Stimulated activated memory B cell treated with anti-CD40 and anti-IgM and Interleukin-4, amounts not matched to agents 10 μg/mL and 1 μg/mL and 100 μg/mL, for 72 hours (primary cell): ENCODE measurements around the gene RBPMS2.

Source experiments
- ATAC-seq: fragments of 150-1000 bp; cut with Tn5 transposase; 2 replicates; pipeline ENCODE4 v1.10.0; 2021
- H3K27ac Mint-ChIP-seq: one replicate; pipeline ENCODE4 v1.8.0; 2022; ENCODE audit warnings: mild to moderate bottlenecking, mixed read lengths
- H3K27me3 Mint-ChIP-seq: one replicate; pipeline ENCODE4 v1.8.0; 2022; ENCODE audit warnings: mixed read lengths
- H3K36me3 Mint-ChIP-seq: one replicate; pipeline ENCODE4 v1.8.0; 2022; ENCODE audit warnings: mixed read lengths
- H3K4me1 Mint-ChIP-seq: one replicate; pipeline ENCODE4 v1.8.0; 2022; ENCODE audit warnings: mixed read lengths
- H3K4me3 Mint-ChIP-seq: one replicate; pipeline ENCODE4 v1.8.0; 2022; ENCODE audit warnings: mild to moderate bottlenecking, moderate library complexity, mixed read lengths
- H3K9me3 Mint-ChIP-seq: one replicate; pipeline ENCODE4 v1.8.0; 2022; ENCODE audit warnings: mixed read lengths

RBPMS2 gene

DNA sequence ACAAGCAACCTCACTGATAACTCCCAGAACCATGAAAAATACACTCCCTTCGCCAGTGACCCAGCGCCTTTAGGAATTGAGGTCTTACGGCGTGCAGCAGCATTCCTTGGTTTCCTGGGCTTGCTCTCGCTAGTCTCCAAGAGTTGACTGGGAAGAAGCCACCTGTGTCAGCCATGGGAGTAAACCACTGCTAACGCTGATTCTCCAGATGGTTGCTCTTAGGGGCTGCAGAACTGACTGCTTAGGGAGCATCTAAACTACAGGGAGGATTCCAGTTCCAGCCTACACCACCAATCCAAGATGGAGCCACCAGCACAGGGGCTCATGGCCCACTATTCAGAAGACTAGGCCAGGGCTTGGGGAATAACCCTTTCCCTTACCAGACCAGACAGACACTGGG lies 2.4 kb downstream of the RBPMS2 start:
- ATAC-seq: no peak
- H3K4me3 Mint-ChIP-seq: no peak overlapping the region

DNA sequence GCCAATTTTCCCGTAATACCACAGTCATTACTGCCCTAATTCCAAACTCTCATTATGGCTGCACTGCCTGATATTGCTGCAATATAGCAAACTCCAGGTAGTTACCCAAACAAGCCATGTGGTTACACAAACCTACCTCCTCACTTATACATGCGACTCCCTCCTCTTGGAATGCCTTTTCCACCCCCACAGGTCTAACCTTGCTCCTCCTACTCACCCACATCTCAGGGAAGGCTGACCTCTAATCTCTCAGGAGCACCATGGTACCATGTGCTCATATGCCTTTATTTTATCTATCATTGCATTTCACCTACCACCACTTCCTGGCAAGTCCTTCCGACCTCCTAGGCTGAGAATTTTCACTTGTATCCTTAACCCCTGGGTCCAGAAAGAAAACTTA lies 2.9 kb downstream of the RBPMS2 start:
- H3K36me3 Mint-ChIP-seq: no peaks in the 10 kb centered on the region
- H3K4me3 Mint-ChIP-seq: no peak overlapping the region
- no peaks in the 10 kb centered on the region for H3K9me3 Mint-ChIP-seq
- no peak for ATAC-seq
- no peak overlapping the region for H3K27ac Mint-ChIP-seq
- peaks cover 36% of the 10 kb centered on the region for H3K27me3 Mint-ChIP-seq
- H3K4me1 Mint-ChIP-seq: peaks cover 14% of the 10 kb centered on the region

More for the DNA sequence above, 2.4 kb downstream of the RBPMS2 start:
- no peaks in the 10 kb centered on the region for H3K36me3 Mint-ChIP-seq
- no peak overlapping the region for H3K27ac Mint-ChIP-seq
- H3K4me1 Mint-ChIP-seq: peaks cover 9% of the 10 kb centered on the region
- no peaks in the 10 kb centered on the region for H3K9me3 Mint-ChIP-seq
- peaks cover 39% of the 10 kb centered on the region for H3K27me3 Mint-ChIP-seq

DNA sequence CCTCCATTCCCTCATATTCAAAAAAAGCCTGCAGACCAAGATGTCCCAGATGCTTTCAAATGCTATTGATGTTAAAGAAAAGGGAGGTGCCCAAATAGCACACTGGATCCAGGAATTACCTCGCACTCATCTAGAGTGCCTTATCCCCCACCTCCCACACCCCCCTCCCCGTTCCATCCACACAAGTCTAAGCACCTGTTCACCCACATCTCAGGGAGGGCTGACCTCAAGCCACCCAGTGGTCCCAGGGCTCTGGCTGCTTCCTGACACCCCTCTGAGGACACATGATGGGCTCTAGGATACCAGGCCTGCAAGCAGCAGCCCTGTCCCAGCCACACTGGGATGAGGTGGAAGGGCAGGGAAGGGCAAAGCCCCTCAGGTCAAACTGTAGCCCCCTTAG lies 4.8 kb downstream of the RBPMS2 start:
- peaks cover 20% of the 10 kb centered on the region for H3K4me1 Mint-ChIP-seq
- no peak overlapping the region for H3K4me3 Mint-ChIP-seq
- H3K27ac Mint-ChIP-seq: no peak overlapping the region
- no peak for ATAC-seq
- no peaks in the 10 kb centered on the region for H3K36me3 Mint-ChIP-seq
- no peaks in the 10 kb centered on the region for H3K9me3 Mint-ChIP-seq
- peaks cover 17% of the 10 kb centered on the region for H3K27me3 Mint-ChIP-seq

DNA sequence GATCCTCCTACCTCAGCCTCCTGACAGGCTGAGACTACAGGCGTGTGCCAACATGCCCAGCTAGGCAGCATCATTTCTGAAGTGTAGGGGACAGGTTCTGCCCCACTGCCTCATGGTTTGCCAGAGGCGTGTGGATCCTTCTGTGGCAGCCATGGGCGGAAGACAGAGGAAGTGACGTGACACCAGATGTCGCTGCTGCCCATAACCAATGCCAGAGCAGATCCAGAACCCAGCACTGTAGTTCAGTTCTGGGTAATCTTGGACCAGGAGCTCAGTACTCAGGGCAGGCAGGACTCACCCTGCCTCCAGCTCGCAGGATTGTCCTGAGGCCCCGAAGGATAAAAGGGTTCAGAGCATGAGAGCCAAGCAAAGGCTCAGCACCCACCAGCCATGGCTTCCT lies 8.2 kb downstream of the RBPMS2 start:
- Mint-ChIP-seq H3K27me3 (no peaks in the 10 kb centered on the region), H3K4me3 (no peak overlapping the region), H3K9me3 (no peaks in the 10 kb centered on the region), H3K27ac (peak overlapping the region; percentile 73), H3K36me3 (no peaks in the 10 kb centered on the region), H3K4me1 (peaks cover 26% of the 10 kb centered on the region)
- ATAC-seq: no peak

DNA sequence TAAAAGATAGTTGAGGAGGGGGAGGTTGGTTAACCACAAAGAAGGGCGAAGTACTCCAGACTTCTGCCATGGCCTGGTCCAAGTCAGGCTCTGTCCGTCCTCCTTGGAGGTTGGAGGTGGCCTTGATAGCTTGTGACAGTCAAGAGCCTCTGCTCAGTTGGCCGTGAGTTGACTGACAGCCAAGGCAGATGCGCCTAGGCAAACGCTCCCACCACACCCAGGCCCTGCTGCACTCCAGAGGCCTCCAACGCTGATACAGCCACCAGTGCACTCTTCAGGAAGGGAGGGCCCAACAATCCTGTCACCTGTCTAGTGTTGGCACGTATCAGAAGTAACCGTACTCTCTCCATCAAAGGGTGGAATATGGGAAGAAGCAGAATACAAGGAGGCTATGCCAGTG lies 9.3 kb downstream of the RBPMS2 start:
- Mint-ChIP-seq H3K4me1 (peaks cover 26% of the 10 kb centered on the region), H3K36me3 (no peaks in the 10 kb centered on the region), H3K4me3 (no peak overlapping the region), H3K9me3 (no peaks in the 10 kb centered on the region), H3K27me3 (no peaks in the 10 kb centered on the region), H3K27ac (no peak overlapping the region)
- ATAC-seq: no peak

DNA sequence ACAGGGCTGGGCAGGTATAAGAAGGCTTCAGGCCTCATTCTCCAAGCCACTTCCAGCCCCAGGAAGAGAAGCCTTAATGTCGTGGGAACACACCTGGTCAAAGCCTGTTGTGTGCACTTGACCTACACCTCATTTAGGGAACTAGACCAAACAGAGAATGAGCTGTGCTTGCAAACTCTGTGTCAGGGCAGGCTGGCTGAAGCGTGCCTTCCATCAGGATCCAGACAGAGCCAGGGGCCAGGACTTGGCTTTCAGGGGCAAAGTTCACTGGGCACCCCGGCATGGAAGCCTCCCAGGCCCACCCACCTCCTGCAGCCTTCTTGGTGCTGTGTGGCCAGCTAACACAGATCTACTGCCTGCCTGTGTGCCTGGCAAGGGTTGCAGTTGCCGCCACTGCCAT lies 11.5 kb downstream of the RBPMS2 start:
- no peaks in the 10 kb centered on the region for H3K36me3 Mint-ChIP-seq
- H3K27ac Mint-ChIP-seq: no peak overlapping the region
- peak; percentile 64 for ATAC-seq
- H3K9me3 Mint-ChIP-seq: no peaks in the 10 kb centered on the region
- H3K4me1 Mint-ChIP-seq: peaks cover 26% of the 10 kb centered on the region
- H3K27me3 Mint-ChIP-seq: no peaks in the 10 kb centered on the region
- no peak overlapping the region for H3K4me3 Mint-ChIP-seq

DNA sequence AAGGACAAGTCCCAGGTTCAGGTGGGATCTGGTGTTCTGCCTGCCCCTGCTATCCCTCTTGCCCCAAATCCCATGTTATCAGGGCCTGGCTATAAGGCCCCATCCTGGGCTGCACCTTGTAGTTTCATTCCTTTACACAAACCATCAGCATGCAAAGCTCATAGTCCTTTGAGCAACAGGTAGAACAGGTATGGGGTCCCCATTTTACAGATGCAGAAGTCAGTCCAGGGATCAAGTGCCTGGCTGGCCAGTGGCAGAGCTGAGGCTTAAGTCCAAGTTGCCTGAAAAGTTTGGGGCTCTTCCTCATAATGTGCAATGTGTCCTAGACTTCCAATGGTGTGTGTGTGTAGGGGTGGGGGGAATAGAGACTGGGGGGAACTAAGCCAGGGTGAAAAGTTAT lies 11.9 kb downstream of the RBPMS2 start:
- no peak for ATAC-seq
- Mint-ChIP-seq H3K27me3 (no peaks in the 10 kb centered on the region), H3K27ac (no peak overlapping the region), H3K36me3 (no peaks in the 10 kb centered on the region), H3K4me3 (no peak overlapping the region), H3K4me1 (peaks cover 26% of the 10 kb centered on the region), H3K9me3 (no peaks in the 10 kb centered on the region)

DNA sequence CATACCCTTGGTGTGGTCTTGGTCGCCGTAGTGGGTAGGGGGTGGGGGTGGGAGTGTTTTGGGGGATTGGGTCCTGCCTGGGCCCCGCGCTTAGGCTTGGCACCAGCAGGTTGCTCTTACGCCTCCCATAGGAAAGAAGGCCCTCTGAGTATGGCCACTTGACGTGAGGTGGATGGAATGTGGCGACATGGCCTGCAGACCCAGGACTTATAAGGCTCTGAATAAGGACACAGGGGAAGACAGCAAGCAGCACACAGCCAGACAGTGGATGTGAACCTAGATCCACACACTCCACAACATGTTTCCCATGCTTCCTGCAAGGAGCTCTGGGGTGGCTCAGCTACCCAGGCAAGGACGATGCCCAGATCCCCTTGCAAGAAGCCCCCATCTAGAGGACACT lies 12.4 kb downstream of the RBPMS2 start:
- H3K9me3 Mint-ChIP-seq: no peaks in the 10 kb centered on the region
- H3K27me3 Mint-ChIP-seq: no peaks in the 10 kb centered on the region
- no peak overlapping the region for H3K4me3 Mint-ChIP-seq
- H3K4me1 Mint-ChIP-seq: peaks cover 24% of the 10 kb centered on the region
- no peak for ATAC-seq
- no peak overlapping the region for H3K27ac Mint-ChIP-seq
- H3K36me3 Mint-ChIP-seq: no peaks in the 10 kb centered on the region

DNA sequence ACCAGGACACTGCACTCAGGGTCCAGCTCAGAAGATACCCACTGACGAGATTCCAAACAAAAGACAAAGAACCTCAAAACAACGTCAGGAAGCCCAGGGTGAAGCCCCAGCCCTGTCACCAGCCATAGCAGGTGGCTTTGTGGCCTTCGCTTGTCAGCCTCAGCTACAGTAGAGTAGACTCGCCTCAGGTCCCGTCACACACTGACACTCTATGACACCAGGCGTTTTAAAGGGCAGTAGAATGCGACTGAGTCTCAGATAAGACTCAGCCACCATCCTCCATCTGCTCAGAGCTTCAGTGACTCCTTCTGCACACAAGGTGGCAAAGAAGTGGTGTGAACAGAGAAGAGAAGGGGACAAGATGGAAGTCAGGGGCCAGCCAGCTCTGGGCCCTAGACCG lies 12.8 kb downstream of the RBPMS2 start:
- Mint-ChIP-seq H3K36me3 (no peaks in the 10 kb centered on the region), H3K27ac (no peak overlapping the region), H3K4me1 (peaks cover 24% of the 10 kb centered on the region), H3K27me3 (no peaks in the 10 kb centered on the region), H3K4me3 (no peak overlapping the region), H3K9me3 (no peaks in the 10 kb centered on the region)
- ATAC-seq: no peak

DNA sequence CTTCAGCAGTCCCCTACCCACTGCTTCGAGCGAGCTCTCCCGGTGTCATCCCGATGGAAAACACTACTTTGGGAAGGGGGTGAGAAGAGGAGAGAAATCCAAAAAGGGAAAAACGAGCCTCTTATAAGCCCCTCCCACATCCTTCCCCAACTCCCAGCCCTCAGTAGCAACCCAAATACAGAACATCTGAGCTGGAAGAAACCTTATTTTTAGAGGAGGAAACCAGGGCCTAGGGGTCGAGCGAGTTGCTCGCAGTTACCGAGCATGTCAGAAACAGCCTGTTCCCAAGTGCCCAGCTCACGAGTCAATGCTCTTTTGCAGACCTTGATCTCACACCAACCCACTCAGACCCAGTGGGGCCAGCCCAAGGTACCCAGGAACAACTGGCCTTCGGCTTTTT lies 14.2 kb downstream of the RBPMS2 start:
- Mint-ChIP-seq H3K27ac (no peak overlapping the region), H3K4me1 (peaks cover 23% of the 10 kb centered on the region), H3K4me3 (no peak overlapping the region), H3K36me3 (no peaks in the 10 kb centered on the region), H3K27me3 (no peaks in the 10 kb centered on the region), H3K9me3 (no peaks in the 10 kb centered on the region)
- no peak for ATAC-seq

DNA sequence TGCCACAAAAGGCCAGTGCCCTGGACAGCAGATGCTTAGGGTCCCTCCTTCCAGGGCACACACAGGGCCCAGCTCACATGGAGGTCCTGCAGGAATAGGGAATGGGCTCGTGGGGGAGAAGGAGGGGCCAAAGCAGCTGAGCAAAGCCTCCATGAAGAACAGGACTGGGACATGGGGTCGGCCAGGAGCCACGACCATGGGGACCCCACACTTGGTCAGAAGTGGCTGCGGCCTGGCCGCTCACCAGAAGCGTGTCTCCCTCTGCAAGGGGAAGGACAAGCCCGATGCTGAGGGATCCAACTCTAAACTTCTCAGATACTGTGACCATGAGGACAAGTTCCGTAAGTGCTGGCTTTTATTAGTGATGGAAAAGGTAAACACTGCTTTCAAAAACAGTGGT lies 15.3 kb downstream of the RBPMS2 start:
- Mint-ChIP-seq H3K27ac (no peak overlapping the region), H3K9me3 (no peaks in the 10 kb centered on the region), H3K36me3 (no peaks in the 10 kb centered on the region), H3K4me3 (no peak overlapping the region), H3K27me3 (no peaks in the 10 kb centered on the region), H3K4me1 (peaks cover 34% of the 10 kb centered on the region)
- ATAC-seq: no peak

DNA sequence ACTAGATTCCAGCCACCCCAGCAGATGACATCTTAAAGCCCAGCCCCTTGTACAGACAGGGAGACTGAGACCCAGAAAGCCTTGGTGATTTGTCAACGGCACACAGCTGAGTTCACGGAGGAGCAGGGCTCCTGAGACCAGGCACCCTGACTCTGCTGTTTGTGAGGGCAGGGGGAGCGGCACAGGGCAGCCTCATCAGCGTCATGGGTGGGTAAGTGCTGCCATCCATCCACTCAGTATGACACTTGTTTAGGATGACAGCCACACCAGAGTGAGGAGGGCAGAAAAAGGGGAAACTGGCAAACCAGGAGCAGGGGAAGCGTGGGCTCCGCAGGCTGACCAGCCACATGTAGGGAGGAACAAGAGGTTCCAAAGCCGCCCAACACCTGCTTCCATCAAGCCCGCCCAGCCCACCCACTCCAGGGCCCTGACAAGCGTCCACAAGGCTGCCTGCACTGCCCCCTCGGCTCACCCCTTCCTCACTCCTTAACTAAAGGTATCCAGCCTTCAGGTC lies 19.9 kb downstream of the RBPMS2 start:
- no peaks in the 10 kb centered on the region for H3K27me3 Mint-ChIP-seq
- peak overlapping the region; percentile 63 for H3K4me3 Mint-ChIP-seq
- peak; percentile 8 for ATAC-seq
- peaks cover 52% of the 10 kb centered on the region for H3K4me1 Mint-ChIP-seq
- peak overlapping the region; percentile 86 for H3K27ac Mint-ChIP-seq
- H3K9me3 Mint-ChIP-seq: no peaks in the 10 kb centered on the region
- H3K36me3 Mint-ChIP-seq: no peaks in the 10 kb centered on the region

DNA sequence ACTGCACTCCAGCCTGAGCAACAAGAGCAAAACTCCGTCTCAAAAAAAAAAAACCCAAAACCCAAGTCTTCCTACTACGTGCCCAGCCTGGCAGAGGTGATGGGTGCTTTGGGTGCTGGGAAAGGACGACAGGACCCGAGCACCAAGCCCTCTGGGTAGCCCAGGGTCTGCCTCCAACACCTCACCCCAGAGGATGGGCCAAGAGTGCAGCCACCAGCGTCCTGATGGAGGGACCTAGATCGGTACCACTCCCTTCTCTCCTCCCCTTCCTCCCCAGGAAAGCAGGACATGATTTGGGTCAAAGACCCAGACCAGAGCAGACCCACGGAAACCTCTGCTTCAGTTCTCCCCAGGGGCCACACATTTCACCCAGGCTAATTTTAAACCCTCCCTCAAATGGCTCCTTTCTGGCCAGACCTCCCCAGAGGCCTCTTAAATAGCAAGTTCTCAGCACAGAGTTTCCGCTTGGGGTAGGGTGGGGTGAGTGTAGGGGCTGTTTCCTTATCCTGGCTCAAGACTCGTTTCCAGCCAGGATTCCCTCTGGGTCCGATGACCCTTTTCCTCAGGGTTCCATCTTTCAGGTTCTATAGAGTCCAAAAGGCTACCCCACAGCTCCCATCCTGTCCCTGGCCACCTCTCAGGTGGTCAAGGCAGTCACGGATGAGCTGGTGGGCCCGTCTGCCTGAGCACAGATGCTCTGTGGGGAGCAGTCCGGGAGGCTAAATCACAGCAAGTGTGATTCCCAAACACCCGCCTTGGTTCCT lies 20.5 kb downstream of the RBPMS2 start:
- no peaks in the 10 kb centered on the region for H3K36me3 Mint-ChIP-seq
- no peaks in the 10 kb centered on the region for H3K9me3 Mint-ChIP-seq
- ATAC-seq: peak; percentile 88
- no peaks in the 10 kb centered on the region for H3K27me3 Mint-ChIP-seq
- peak overlapping the region; percentile 63 for H3K4me3 Mint-ChIP-seq
- H3K4me1 Mint-ChIP-seq: peaks cover 52% of the 10 kb centered on the region
- H3K27ac Mint-ChIP-seq: peak overlapping the region; percentile 86

DNA sequence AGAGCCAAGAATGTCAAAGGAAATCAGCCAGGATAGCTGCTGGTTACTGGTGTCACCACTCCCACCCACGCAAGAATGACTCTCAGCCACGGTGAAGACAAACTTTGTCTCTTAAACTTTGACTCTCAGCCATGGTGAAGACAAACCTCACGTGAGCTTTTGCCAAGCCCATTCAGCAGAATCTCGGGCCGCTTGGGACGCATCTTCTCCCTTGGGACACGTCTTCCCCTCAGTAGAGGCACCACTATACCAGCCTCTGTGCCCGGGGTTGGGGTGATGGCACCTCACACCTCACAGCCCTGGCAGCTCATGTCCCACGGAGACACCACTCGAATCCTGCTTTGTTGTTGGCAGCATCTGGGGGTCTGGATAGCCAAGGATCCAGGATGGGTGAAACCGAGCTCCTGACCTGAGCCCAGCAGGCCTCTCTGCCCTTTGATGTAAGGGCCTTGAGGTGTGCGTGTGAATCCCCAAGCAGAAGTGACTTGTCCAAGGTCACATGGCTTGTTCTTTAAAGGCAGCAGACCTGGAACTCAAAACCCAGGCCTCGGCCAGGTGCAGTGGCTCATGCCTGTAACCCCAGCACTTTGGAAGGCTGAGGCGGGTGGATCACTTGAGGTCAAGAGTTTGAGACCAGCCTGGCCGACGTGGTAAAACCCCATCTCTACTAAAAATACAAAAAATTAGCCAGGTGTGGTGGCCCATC lies 21.8 kb downstream of the RBPMS2 start:
- peak; percentile 80 for ATAC-seq
- H3K27ac Mint-ChIP-seq: peak overlapping the region; percentile 86

DNA sequence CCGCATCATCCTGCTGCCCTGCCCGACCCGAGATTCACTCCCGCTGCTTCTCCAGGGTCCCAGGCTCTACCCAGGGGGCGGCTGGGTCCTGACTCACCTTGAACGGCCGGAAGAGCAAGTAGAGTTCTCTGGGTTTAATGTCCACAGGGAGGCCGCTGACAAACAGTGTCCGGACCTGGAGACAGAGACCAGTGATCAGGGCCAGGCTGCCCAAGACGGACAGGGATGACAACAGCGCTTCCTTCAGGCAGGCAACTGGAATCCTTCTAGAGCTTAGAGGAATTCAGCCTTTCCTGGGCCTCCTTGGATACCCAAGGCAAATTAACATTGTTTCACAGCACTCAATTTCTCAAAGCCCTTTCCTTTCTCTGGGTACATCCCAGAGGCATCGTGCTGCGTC lies 23.9 kb downstream of the RBPMS2 start:
- no peak for ATAC-seq
- Mint-ChIP-seq H3K36me3 (peaks cover 4% of the 10 kb centered on the region), H3K27ac (no peak overlapping the region), H3K4me3 (no peak overlapping the region), H3K27me3 (peaks cover 18% of the 10 kb centered on the region), H3K9me3 (no peaks in the 10 kb centered on the region), H3K4me1 (peaks cover 46% of the 10 kb centered on the region)

More for the DNA sequence above, 21.8 kb downstream of the RBPMS2 start:
- Mint-ChIP-seq H3K27me3 (no peaks in the 10 kb centered on the region), H3K9me3 (no peaks in the 10 kb centered on the region), H3K4me1 (peaks cover 52% of the 10 kb centered on the region), H3K36me3 (no peaks in the 10 kb centered on the region), H3K4me3 (peak overlapping the region; percentile 55)
